MM.1S (cell line): ENCODE measurements around the gene GRIK5.
"Not testable (repeated sequence)": the region's sequence is repeated elsewhere in the genome, so short reads cannot be mapped to it uniquely, and the experiment has no call there.

Experiments
- DNase-seq: peaks from one replicate; pipeline ENCODE4 v3.0.0-alpha.2; 2015
- H2AFZ ChIP-seq: fragments of 300-600 bp; sonication (generic); 2 replicates; pipeline ENCODE4 v1.6.0; 2016; ENCODE audit warnings: antibody characterized with exemption, low read length
- H3F3A ChIP-seq: fragments of 300-600 bp; sonication (generic); 2 replicates; pipeline ENCODE4 v1.6.1; 2016; ENCODE audit warnings: mild to moderate bottlenecking, antibody characterized with exemption, low read length, moderate library complexity, mixed read lengths; ENCODE audit not compliant: insufficient read depth
- H3K27ac ChIP-seq: fragments of 300-600 bp; sonication (generic); 2 replicates; pipeline ENCODE4 v1.5.1; 2016; ENCODE audit warnings: mild to moderate bottlenecking, low read length
- H3K27me3 ChIP-seq: fragments of 300-600 bp; sonication (generic); replicated peaks from 2 replicates; pipeline ENCODE4 v1.6.0; 2016; ENCODE audit warnings: low read length; ENCODE audit not compliant: insufficient read depth
- H3K36me3 ChIP-seq: fragments of 300-600 bp; sonication (generic); replicated peaks from 2 replicates; pipeline ENCODE4 v1.6.1; 2016; ENCODE audit warnings: mild to moderate bottlenecking, low read length, mixed read lengths; ENCODE audit not compliant: insufficient read depth
- H3K4me1 ChIP-seq: fragments of 300-600 bp; sonication (generic); 2 replicates; pipeline ENCODE4 v1.6.1; 2016; ENCODE audit warnings: low read length, mixed read lengths
- H3K4me2 ChIP-seq: fragments of 300-600 bp; sonication (generic); 2 replicates; pipeline ENCODE4 v1.6.0; 2016; ENCODE audit warnings: low read depth, low read length
- H3K4me3 ChIP-seq: fragments of 300-600 bp; sonication (generic); 2 replicates; pipeline ENCODE4 v1.5.1; 2016; ENCODE audit warnings: low read length, mixed read lengths
- H3K79me2 ChIP-seq: fragments of 300-600 bp; sonication (generic); 2 replicates; pipeline ENCODE4 v1.6.1; 2016; ENCODE audit warnings: mixed run types, low read length, mixed read lengths
- H3K9ac ChIP-seq: fragments of 300-600 bp; sonication (generic); 2 replicates; pipeline ENCODE4 v1.6.1; 2016; ENCODE audit warnings: low read length, mixed read lengths
- H3K9me2 ChIP-seq: fragments of 300-600 bp; sonication (generic); replicated peaks from 2 replicates; pipeline ENCODE4 v1.6.1; 2016; ENCODE audit warnings: mild to moderate bottlenecking, low read length, mixed read lengths; ENCODE audit not compliant: insufficient read depth
- H3K9me3 ChIP-seq: fragments of 300-600 bp; sonication (generic); replicated peaks from 2 replicates; pipeline ENCODE4 v1.6.1; 2016; ENCODE audit warnings: mild to moderate bottlenecking, low read length, mixed read lengths; ENCODE audit not compliant: insufficient read depth
- H4K20me1 ChIP-seq: fragments of 300-600 bp; sonication (generic); 2 replicates; pipeline ENCODE4 v1.6.1; 2016; ENCODE audit warnings: mild to moderate bottlenecking, low read length, moderate library complexity, mixed read lengths; ENCODE audit not compliant: insufficient read depth
- CTCF ChIP-seq: fragments of 300-600 bp; sonication (generic); IDR thresholded peaks from 2 replicates; pipeline ENCODE4 v1.5.1; 2016; ENCODE audit warnings: antibody characterized with exemption, low read length, mixed read lengths
- EZH2 ChIP-seq: fragments of 300-600 bp; sonication (generic); optimal IDR thresholded peaks from 2 replicates; pipeline ENCODE3; 2017; ENCODE audit warnings: low read depth, mild to moderate bottlenecking, antibody characterized with exemption, low read length, mixed read lengths
- EZH2phosphoT487 ChIP-seq: fragments of 300-600 bp; sonication (generic); IDR thresholded peaks from 2 replicates; pipeline ENCODE4 v1.6.1; 2018; ENCODE audit warnings: antibody characterized with exemption, low read length

The GRIK5 gene

GRCh38 chr19:42018503-42019193 lies 51.4 kb downstream of the GRIK5 start:
- TF ChIP-seq CTCF, result no peak
- TF ChIP-seq EZH2, result no peak
- no peak for TF ChIP-seq EZH2phosphoT487
- Histone ChIP-seq H3K27me3 (peaks cover 58% of the 10 kb centered on the region), H3K4me3 (no peak overlapping the region), H3F3A (no peaks in the 10 kb centered on the region), H3K9me2 (no peaks in the 10 kb centered on the region), H3K27ac (no peak overlapping the region), H3K9ac (no peak overlapping the region), H3K79me2 (no peaks in the 10 kb centered on the region), H2AFZ (no peak overlapping the region), H3K9me3 (no peaks in the 10 kb centered on the region), H3K4me1 (no peaks in the 10 kb centered on the region), H3K36me3 (no peaks in the 10 kb centered on the region), H3K4me2 (no peak overlapping the region), H4K20me1 (no peaks in the 10 kb centered on the region)
- DNase-seq, result no peak

- H3K9me3 ChIP-seq, result no peaks in the 10 kb centered on the region
- H3K9me2 ChIP-seq, result no peaks in the 10 kb centered on the region
- no peak for TF ChIP-seq EZH2
- TF ChIP-seq EZH2phosphoT487, result no peak
- TF ChIP-seq CTCF, result no peak
- H3K4me3 ChIP-seq, result no peak overlapping the region
- H4K20me1 ChIP-seq, result no peaks in the 10 kb centered on the region
- H3K27ac ChIP-seq, result no peak overlapping the region
- H3F3A ChIP-seq, result no peaks in the 10 kb centered on the region
- no peak for DNase-seq
- H3K79me2 ChIP-seq, result no peaks in the 10 kb centered on the region
- H3K36me3 ChIP-seq, result no peaks in the 10 kb centered on the region
- peaks cover 44% of the 10 kb centered on the region for H3K27me3 ChIP-seq
- no peak overlapping the region for H2AFZ ChIP-seq
- H3K9ac ChIP-seq, result no peak overlapping the region
- no peak overlapping the region for H3K4me2 ChIP-seq
- no peaks in the 10 kb centered on the region for H3K4me1 ChIP-seq
These were observed 53.0 kb downstream of the GRIK5 start for GRCh38 chr19:42017040-42017439.

GRCh38 chr19:42012747-42013146 lies 57.3 kb downstream of the GRIK5 start:
- not testable (repeated sequence) for H3F3A ChIP-seq, H3K4me1 ChIP-seq, H3K79me2 ChIP-seq, H3K4me3 ChIP-seq, DNase-seq, H2AFZ ChIP-seq, H3K4me2 ChIP-seq, H3K27ac ChIP-seq, H3K9ac ChIP-seq, H4K20me1 ChIP-seq, H3K36me3 ChIP-seq, H3K9me3 ChIP-seq, H3K9me2 ChIP-seq
- peaks cover 16% of the 10 kb centered on the region; the same call in 1 of the 2 replicates for H3K27me3 ChIP-seq

GRCh38 chr19:42010245-42011126 lies 59.5 kb downstream of the GRIK5 start:
- Histone ChIP-seq H3K36me3 (no peaks in the 10 kb centered on the region), H3K4me2 (no peak overlapping the region), H3K79me2 (no peaks in the 10 kb centered on the region), H3K9me2 (no peaks in the 10 kb centered on the region), H3K4me1 (no peaks in the 10 kb centered on the region), H4K20me1 (no peaks in the 10 kb centered on the region), H3K27ac (no peak overlapping the region), H3F3A (no peaks in the 10 kb centered on the region), H3K27me3 (peaks cover 29% of the 10 kb centered on the region), H3K9ac (no peak overlapping the region), H2AFZ (no peak overlapping the region), H3K9me3 (no peaks in the 10 kb centered on the region), H3K4me3 (no peak overlapping the region)
- TF ChIP-seq CTCF (no peak), EZH2 (no peak), EZH2phosphoT487 (no peak)
- no peak for DNase-seq
